Endothelial cell of umbilical vein (primary cell): Measurements from ENCODE around the gene MS4A10. TPM values are rescaled to one million over a fixed set of nuclear protein-coding genes. Genes with fewer than 3 reads are reported as not detected.

Experiments used
- BruUV-seq: library from RNA; stranded (reverse); fragments of 400-500 nt; replicated peaks from 2 replicates; lab custom pipeline; 2021; lab: Mats Ljungman, UMichigan
- CTCF ChIA-PET: fragments of 300-600, 350-600 bp; sonication (Branson Sonifier 250); formaldehyde crosslinking; loops from one replicate; lab custom pipeline; 2021; ENCODE audit warnings: antibody characterized with exemption, inconsistent platforms; lab: Charles Lee
- POLR2A ChIA-PET: fragments of 300-600, 350-600 bp; sonication (Branson Sonifier 250); formaldehyde crosslinking; loops from one replicate; lab custom pipeline; 2021; ENCODE audit warnings: antibody characterized with exemption, inconsistent platforms; lab: Charles Lee
- DNase-seq: peaks from one replicate; pipeline ENCODE4 v3.0.0-alpha.2; 2011; ENCODE audit warnings: low read depth, low spot score
- FAIRE-seq: peaks from 2 replicates; lab custom pipeline; 2011; peaks lifted over from hg19 to GRCh38; lab: Jason Lieb, UNC
- H2AFZ ChIP-seq: 2 replicates; pipeline ENCODE4 v1.6.0; 2012; ENCODE audit warnings: low read depth, low read length, control low read depth, inconsistent platforms
- H3K27ac ChIP-seq: 2 replicates; pipeline ENCODE4 v1.5.1; 2011; ENCODE audit warnings: low read depth, mild to moderate bottlenecking, control low read depth, low read length, moderate library complexity; ENCODE audit not compliant: insufficient read depth
- H3K27me3 ChIP-seq, 2 experiments: 2 replicates each; pipeline versions ENCODE4 v1.6.0 to v1.6.1; 2011; ENCODE audit warnings: low read length in 2 of 2, mixed read lengths in 1 of 2; ENCODE audit not compliant: control insufficient read depth in 2 of 2, insufficient read depth in 2 of 2
- H3K36me3 ChIP-seq, 2 experiments: 2 replicates in 1 of 2; 3 replicates in 1 of 2; pipeline ENCODE4 v1.5.1; 2011; ENCODE audit warnings: low read length in 2 of 2, mild to moderate bottlenecking in 1 of 2, moderate library complexity in 1 of 2; ENCODE audit not compliant: control insufficient read depth in 2 of 2, insufficient read depth in 2 of 2; ENCODE audit errors: extremely low read depth in 1 of 2
- H3K4me1 ChIP-seq: 3 replicates; pipeline ENCODE4 v1.5.1; 2011; ENCODE audit warnings: mild to moderate bottlenecking, low read length; ENCODE audit not compliant: control insufficient read depth, insufficient read depth; ENCODE audit errors: extremely low read depth
- H3K4me2 ChIP-seq: 2 replicates; pipeline ENCODE4 v1.6.1; 2011; ENCODE audit warnings: low read length, control low read depth, mixed read lengths; ENCODE audit not compliant: insufficient read depth
- H3K4me3 ChIP-seq, 3 experiments: fragments of 200-600 bp in 1 of 3; sonication (generic), shearing (Covaris generic) in 1 of 3; replicated peaks in 1 of 3; 2 replicates each; pipeline ENCODE4 v1.5.1; 2011 to 2016; ENCODE audit warnings: control low read depth in 3 of 3, low read length in 3 of 3, mild to moderate bottlenecking in 2 of 3, inconsistent platforms in 1 of 3, low read depth in 1 of 3, moderate library complexity in 1 of 3; ENCODE audit not compliant: insufficient read depth in 1 of 3
- H3K79me2 ChIP-seq: 2 replicates; pipeline ENCODE4 v1.6.0; 2012; ENCODE audit warnings: low read length, inconsistent platforms; ENCODE audit not compliant: control insufficient read depth, insufficient read depth
- H3K9ac ChIP-seq: replicated peaks from 2 replicates; pipeline ENCODE3; 2011; ENCODE audit warnings: low read length, control low read depth; ENCODE audit not compliant: insufficient read depth; ENCODE audit errors: extremely low read depth
- H3K9me1 ChIP-seq: replicated peaks from 3 replicates; pipeline ENCODE4 v1.6.0; 2011; ENCODE audit warnings: mild to moderate bottlenecking, low read length; ENCODE audit not compliant: control insufficient read depth, insufficient read depth; ENCODE audit errors: extremely low read depth
- H3K9me3 ChIP-seq: replicated peaks from 2 replicates; pipeline ENCODE4 v1.5.1; 2012; ENCODE audit warnings: low read length, inconsistent platforms; ENCODE audit not compliant: control insufficient read depth, insufficient read depth
- H4K20me1 ChIP-seq: replicated peaks from 2 replicates; pipeline ENCODE3; 2011; ENCODE audit warnings: mild to moderate bottlenecking, low read length; ENCODE audit not compliant: control insufficient read depth, insufficient read depth; ENCODE audit errors: extremely low read depth
- CTCF ChIP-seq, 2 donors: IDR thresholded peaks; 1 replicate in 1 of 2; 2 replicates in 1 of 2; pipeline ENCODE4 v1.5.1; 2011; ENCODE audit warnings: low read length in 2 of 2, mild to moderate bottlenecking in 2 of 2, moderate library complexity in 2 of 2, control low read depth in 1 of 2, inconsistent platforms in 1 of 2, low read depth in 1 of 2; ENCODE audit not compliant: insufficient read depth in 1 of 2; ENCODE audit errors: extremely low read depth in 1 of 2
- EZH2 ChIP-seq: IDR thresholded peaks from 2 replicates; pipeline ENCODE4 v1.6.1; 2012; ENCODE audit warnings: borderline replicate concordance, low read depth, mild to moderate bottlenecking, moderate library complexity, low read length, inconsistent platforms; ENCODE audit not compliant: severe bottlenecking
- FOS ChIP-seq: IDR thresholded peaks from 2 replicates; pipeline ENCODE4 v1.6.1; 2011; ENCODE audit warnings: mild to moderate bottlenecking, low read length, moderate library complexity, borderline replicate concordance; ENCODE audit not compliant: insufficient read depth
- GATA2 ChIP-seq: IDR thresholded peaks from 2 replicates; pipeline ENCODE4 v1.7.0; 2011; ENCODE audit warnings: low read depth, mild to moderate bottlenecking, moderate library complexity, mixed read lengths, low read length; ENCODE audit not compliant: insufficient read length, insufficient read depth
- JUN ChIP-seq: IDR thresholded peaks from 2 replicates; pipeline ENCODE4 v1.6.1; 2011; ENCODE audit warnings: borderline replicate concordance, low read depth; ENCODE audit not compliant: insufficient read length, insufficient read depth
- MYC ChIP-seq: IDR thresholded peaks from one replicate; pipeline ENCODE4 v1.6.1; 2011; ENCODE audit warnings: mild to moderate bottlenecking, low read depth, low read length
- POLR2A ChIP-seq: IDR thresholded peaks from 2 replicates; pipeline ENCODE4 v1.6.1; 2012; ENCODE audit warnings: low read depth, mild to moderate bottlenecking, control low read depth, low read length
- POLR2AphosphoS5 ChIP-seq: IDR thresholded peaks from 2 replicates; pipeline ENCODE4 v1.6.1; 2012; ENCODE audit warnings: low read depth, mild to moderate bottlenecking, control low read depth, low read length, moderate library complexity; ENCODE audit not compliant: insufficient read depth
- dilution Hi-C: fragments of 300-500 bp; cut with MboI; formaldehyde crosslinking; loops from one replicate; pipeline ENCODE4 v1.15.0; 2019; ENCODE audit warnings: low sequenced_read_pairs; ENCODE audit not compliant: extremely low pct_ligation_motif_present
- intact Hi-C: fragments of 100-400 bp; cut with micrococcal nuclease; formaldehyde crosslinking; loops from one replicate; pipeline ENCODE4 v1.10.0; 2022
- polyA plus RNA-seq, 4 experiments: library from polyadenylated mRNA; depleted of rRNA in 3 of 4; stranded (reverse) in 3 of 4; unstranded in 1 of 4; fragments of >200 nt; gene quantifications; 2 replicates each; pipeline versions ENCODE4 v1.2.1 to v1.2.3, GENCODE V29; 2011 to 2012; ENCODE audit warnings: missing spikeins in 1 of 4
- total RNA-seq: library from RNA; stranded (reverse); gene quantifications from 2 replicates; pipeline ENCODE4 v1.2.3, GENCODE V29; 2021
- TF ChIP-seq, protein P1 (sequence below): IDR thresholded peaks from 2 replicates; pipeline ENCODE4 v1.6.1; 2011; ENCODE audit not compliant: insufficient read depth, insufficient read length

The MS4A10 gene
- total and polyA plus RNA-seq, 2 donors (not counting 3 experiments of a cell fraction or from before 2014, with no cell fraction given), result not detected

DNA sequence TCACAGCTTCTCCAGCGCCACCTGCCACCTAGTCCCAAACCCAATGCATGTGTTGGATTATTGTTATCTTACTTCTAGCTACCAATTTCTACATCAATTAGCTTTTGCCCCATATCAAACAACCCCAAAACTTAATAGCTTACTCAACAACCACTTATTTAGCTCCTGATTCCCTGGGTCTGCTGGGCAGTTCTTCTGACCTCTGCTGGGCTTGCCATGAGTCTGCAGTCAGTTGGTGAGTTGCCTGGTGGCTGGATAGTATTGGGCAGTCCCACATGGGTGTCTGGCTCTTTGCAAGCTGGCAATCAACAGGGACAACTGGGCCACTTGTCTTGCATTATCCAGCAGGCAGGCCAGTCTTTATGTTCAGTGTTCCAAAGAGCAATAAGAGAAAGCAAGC lies 42.1 kb upstream of the MS4A10 start:
- Histone ChIP-seq H3K9me1 (no peaks in the 10 kb centered on the region), H3K27ac (no peak overlapping the region), H3K36me3 (no peaks in the 10 kb centered on the region), H3K4me3 (no peak overlapping the region), H3K4me2 (no peak overlapping the region), H4K20me1 (no peaks in the 10 kb centered on the region), H3K27me3 (peaks cover 0 to 5% of the 10 kb centered on the region in 2 experiments), H2AFZ (no peak overlapping the region), H3K9me3 (no peaks in the 10 kb centered on the region), H3K4me1 (no peaks in the 10 kb centered on the region), H3K9ac (no peak overlapping the region), H3K79me2 (no peaks in the 10 kb centered on the region)
- dilution Hi-C loops (no loop called here), intact Hi-C loops (no loop called here)
- FAIRE-seq (no peak), DNase-seq (no peak)
- ChIA-PET POLR2A (no interaction called here), CTCF (no interaction called here)
- no peak for TF ChIP-seq MYC
- TF ChIP-seq FOS, result no peak
- no peak for TF ChIP-seq JUN
- TF ChIP-seq POLR2A, result no peak
- TF ChIP-seq CTCF (IDR thresholded peaks at IDR 0.05; ENCODE audit: extremely low read depth in 1 of 2, insufficient read depth in 1 of 2, low read depth in 1 of 2, low read length in 2 of 2), result no peak
- TF ChIP-seq POLR2AphosphoS5, result no peak
- TF ChIP-seq EZH2, result no peak
- no peak for TF ChIP-seq GATA2
- TF ChIP-seq, protein P1, sequence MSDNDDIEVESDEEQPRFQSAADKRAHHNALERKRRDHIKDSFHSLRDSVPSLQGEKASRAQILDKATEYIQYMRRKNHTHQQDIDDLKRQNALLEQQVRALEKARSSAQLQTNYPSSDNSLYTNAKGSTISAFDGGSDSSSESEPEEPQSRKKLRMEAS, result no peak
- no TSS peak for BruUV-seq
